GM15510 (cell line): Measurements from ENCODE around the gene CHRD.

Source experiments
- POLR2A ChIP-seq: IDR thresholded peaks from 3 replicates; pipeline ENCODE4 v1.6.1; 2011; ENCODE audit warnings: borderline replicate concordance; ENCODE audit not compliant: insufficient read length; ENCODE audit errors: extremely low read depth

The CHRD gene

GRCh38 chr3:184343200-184343876 lies 36.5 kb upstream of the CHRD start:
- no peak for TF ChIP-seq POLR2A

- no peak for TF ChIP-seq POLR2A
These were observed 35.1 kb upstream of the CHRD start for GRCh38 chr3:184344579-184345316.

DNA sequence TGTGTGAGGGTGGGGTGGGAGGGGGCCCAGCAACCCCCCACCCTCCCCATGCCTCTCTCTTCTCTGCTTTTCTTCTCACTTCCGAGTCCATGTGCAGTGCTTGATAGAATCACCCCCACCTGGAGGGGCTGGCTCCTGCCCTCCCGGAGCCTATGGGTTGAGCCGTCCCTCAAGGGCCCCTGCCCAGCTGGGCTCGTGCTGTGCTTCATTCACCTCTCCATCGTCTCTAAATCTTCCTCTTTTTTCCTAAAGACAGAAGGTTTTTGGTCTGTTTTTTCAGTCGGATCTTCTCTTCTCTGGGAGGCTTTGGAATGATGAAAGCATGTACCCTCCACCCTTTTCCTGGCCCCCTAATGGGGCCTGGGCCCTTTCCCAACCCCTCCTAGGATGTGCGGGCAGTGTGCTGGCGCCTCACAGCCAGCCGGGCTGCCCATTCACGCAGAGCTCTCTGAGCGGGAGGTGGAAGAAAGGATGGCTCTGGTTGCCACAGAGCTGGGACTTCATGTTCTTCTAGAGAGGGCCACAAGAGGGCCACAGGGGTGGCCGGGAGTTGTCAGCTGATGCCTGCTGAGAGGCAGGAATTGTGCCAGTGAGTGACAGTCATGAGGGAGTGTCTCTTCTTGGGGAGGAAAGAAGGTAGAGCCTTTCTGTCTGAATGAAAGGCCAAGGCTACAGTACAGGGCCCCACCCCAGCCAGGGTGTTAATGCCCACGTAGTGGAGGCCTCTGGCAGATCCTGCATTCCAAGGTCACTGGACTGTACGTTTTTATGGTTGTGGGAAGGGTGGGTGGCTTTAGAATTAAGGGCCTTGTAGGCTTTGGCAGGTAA lies 34.3 kb upstream of the CHRD start:
- TF ChIP-seq POLR2A = no peak

- TF ChIP-seq POLR2A = no peak
These were observed 33.2 kb upstream of the CHRD start for GRCh38 chr3:184346480-184347190.

DNA sequence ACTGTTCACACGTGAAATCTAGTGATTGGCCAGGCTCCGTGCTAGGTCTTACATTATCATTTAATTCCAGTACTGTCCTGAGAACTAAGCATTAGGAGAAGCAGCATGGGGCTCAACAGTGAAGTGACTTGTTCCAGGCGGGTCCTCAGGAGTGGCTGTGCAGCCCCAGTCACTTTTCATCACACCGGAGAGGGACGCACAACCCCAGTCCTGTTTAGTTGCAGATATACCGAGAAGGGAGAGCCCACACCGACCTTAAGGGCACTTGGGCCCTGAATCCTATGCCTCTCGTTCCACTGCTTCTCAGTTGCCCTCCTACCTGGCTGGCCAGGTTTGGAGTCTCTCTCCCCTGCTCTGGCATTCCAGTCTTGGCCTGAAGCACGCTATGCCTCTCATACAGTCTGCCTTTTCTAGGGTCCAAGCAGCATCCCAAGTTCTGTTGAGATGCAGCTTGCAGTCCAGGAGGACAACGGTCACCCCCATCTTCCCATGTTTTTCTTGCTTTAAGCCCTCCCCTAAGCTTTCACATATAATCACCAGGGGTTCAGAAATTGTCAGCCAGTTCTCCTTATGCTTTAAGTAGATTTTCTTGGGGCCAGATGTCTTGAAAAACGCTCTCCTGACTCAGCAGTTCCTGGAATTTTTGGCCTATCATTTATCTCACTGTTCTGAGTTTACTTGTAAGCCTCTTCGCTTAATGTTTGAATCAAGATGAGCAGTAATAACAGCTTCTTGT lies 32.4 kb upstream of the CHRD start:
- no peak for TF ChIP-seq POLR2A

GRCh38 chr3:184348057-184348382 lies 31.8 kb upstream of the CHRD start:
- no peak for TF ChIP-seq POLR2A

DNA sequence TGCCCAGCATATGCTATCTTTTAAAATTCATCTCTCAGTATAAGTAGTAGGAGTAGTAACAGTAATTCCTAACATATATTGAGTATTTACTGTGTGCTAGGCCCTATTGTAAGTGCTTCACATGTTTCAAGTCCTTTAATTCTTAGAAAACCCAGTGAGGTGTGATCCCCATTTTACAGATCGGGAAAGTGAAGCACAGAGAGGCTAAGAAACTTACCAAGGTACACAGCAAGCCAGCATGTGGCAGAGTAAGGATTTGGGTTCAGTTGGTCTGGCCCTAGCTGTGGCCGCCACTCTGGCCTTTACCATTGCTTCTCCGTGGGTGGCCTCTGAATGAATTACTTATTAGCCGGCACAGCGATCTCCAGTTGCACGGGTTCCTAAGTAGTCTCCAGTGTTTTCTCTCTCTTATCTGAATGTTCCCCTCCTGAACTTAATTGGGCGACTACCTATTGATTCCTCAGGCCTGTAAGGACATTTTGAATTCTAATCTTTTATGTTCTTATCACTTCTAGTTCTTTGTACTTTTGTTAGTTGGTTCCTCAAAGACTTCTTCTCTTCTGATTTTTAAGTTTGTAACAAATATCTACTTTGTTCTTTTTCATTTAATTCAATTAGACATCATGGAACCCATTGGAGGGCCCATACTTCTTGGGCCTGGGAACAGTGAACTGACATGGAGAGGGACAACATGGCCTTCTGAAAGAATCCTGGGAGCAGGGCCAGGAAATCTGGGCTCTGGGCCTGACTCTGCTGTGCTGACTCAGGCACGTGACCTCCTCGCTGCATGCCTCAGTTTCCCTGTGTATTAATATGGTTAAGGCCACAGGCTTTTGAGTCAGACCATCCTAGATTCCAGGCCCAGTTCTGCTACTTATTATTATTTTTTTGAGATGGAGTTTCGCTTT lies 30.0 kb upstream of the CHRD start:
- TF ChIP-seq POLR2A = no peak

DNA sequence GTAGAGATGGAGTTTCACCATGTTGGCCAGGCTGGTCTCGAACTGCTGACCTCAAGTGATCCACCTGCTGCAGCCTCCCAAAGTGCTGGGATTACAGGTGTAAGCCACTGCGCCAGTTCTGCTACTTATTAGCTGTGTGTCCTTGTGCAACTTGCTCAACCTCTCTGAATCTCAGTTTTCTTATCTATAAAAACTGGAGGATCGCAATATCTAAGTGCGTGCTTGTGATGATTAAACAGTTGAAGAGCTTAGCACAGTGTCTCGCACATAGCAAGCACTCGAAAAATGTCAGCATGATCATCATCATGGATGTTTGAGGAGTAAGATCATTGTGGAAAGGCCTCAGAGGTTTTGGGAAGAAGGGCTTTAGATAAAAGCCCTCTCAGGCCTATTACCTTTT lies 29.2 kb upstream of the CHRD start:
- no peak for TF ChIP-seq POLR2A

DNA sequence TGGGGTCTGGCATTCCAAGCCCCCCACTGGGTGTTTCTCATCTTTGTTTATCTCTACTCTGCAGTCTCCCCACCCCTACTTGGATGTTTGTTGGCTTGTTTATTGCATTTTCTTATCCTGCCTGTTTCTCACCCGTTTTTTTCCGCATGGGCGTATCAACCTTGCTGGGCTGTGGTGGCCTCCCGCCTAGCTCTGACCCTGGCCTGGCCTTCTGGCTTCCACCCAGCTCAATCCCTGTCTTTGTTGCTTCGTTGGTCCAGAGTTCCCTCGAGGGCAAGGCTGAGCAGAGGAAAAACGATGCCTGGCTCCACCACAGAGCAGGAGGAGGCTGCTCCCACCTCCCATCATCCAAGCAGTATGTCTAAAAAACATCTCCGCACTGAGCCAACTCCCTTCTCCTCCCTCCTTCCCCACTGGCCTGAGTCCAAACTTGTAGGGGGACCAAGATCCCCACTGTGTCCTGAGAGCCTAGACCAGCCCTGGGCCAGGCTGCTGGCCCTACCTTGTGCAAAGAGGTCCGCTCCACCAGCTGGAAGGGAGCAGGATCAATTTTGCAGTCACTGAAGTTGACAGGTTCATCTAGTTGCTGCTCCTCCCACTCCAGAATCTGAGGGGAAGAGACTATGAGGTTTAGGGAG lies 28.2 kb upstream of the CHRD start:
- no peak for TF ChIP-seq POLR2A

- no peak for TF ChIP-seq POLR2A
These were observed 27.6 kb upstream of the CHRD start for GRCh38 chr3:184352149-184352785.

DNA sequence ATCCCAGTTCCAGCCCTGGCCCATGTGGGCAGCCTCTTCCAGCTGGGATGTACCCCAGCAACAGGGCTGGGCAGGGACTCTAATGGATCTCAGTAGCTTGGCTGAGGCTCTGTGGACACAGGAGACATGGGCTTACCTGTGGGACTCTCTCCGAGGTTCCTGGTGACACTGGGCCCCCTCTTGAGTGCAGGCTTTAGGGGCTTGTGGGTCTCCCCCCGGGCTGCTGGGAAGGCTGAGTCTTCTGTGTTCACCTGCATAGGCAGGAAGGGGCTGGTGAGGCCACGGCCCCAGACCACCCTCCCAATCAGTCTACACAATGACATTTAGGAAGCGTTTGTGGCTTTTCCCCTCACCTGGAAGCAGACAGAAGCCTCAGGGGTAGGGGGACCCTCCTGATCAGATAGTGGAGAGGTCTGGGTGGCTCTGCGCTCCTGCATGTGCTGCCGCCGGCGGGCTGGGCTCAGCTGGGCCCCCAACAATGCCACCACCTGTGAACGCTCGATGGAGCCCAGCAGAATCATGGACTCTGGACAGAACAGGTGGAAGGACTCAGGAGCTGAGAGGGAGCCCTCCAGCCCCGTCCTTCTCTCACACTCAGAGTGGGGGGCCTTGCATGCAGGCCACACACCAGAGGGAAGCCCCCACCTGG lies 26.8 kb upstream of the CHRD start:
- no peak for TF ChIP-seq POLR2A

DNA sequence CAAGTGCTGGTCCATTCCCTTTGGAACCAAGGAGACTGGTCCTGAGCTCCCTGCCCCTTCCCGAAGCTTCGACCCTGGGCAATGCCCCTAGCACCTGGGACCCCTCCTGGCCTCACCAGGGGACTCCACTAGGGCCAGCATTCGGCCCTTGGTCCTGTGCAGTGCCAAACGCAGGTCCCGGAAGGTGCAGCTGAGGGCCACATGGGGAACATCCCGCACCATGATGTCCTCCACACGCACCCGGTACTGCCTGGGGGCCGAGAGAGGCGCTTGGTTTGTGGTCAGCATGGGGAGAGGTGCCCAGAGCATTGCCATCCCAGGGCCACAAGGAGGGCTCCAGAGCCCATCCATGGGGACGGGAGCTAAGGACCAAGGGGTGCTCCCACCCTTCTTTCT lies 26.3 kb upstream of the CHRD start:
- TF ChIP-seq POLR2A = no peak
